H1 (cell line): Measurements from ENCODE around the gene CFAP92. TPM values are rescaled to one million over a fixed set of nuclear protein-coding genes. Genes with fewer than 3 reads are reported as not detected.
A peak's percentile ranks its signal among the peaks of the same experiment; 100 is the strongest.

ENCODE experiments used
- CREB1 ChIP-seq: IDR thresholded peaks from 2 replicates; pipeline ENCODE4 v1.6.1; 2012; ENCODE audit warnings: inconsistent platforms
- GABPA ChIP-seq: IDR thresholded peaks from 2 replicates; pipeline ENCODE4 v1.6.1; 2011; ENCODE audit warnings: mild to moderate bottlenecking, low read length, moderate library complexity, borderline replicate concordance; ENCODE audit not compliant: insufficient read depth
- KDM5A ChIP-seq: fragments of 200-600 bp; IDR thresholded peaks from 2 replicates; pipeline ENCODE4 v1.7.1; 2012; ENCODE audit warnings: mild to moderate bottlenecking, low read length, inconsistent platforms, mixed read lengths
- POLR2A ChIP-seq, 2 experiments: IDR thresholded peaks; 1 replicate in 1 of 2; 2 replicates in 1 of 2; pipeline ENCODE4 v1.6.1; 2011; ENCODE audit warnings: low read depth in 2 of 2, low read length in 2 of 2, mild to moderate bottlenecking in 2 of 2; ENCODE audit errors: control extremely low read depth in 1 of 2
- RXRA ChIP-seq: IDR thresholded peaks from 2 replicates; pipeline ENCODE4 v1.6.1; 2011; ENCODE audit warnings: low read depth, mild to moderate bottlenecking, low read length, moderate library complexity; ENCODE audit not compliant: insufficient read depth
- SIRT6 ChIP-seq: IDR thresholded peaks from one replicate; pipeline ENCODE4 v1.7.1; 2012; ENCODE audit warnings: low read length, inconsistent platforms
- SUZ12 ChIP-seq: fragments of 200-600 bp; sonication (generic); IDR thresholded peaks from 2 replicates; pipeline ENCODE4 v1.6.1; 2012; ENCODE audit warnings: mild to moderate bottlenecking, inconsistent platforms, low read length, moderate library complexity, mixed read lengths
- TAF1 ChIP-seq: IDR thresholded peaks from 2 replicates; pipeline ENCODE4 v1.6.1; 2011; ENCODE audit warnings: mild to moderate bottlenecking, low read depth, low read length
- polyA plus RNA-seq, 7 experiments: library from polyadenylated mRNA; depleted of rRNA in 3 of 7; stranded (reverse) in 5 of 7; unstranded in 2 of 7; fragments of >200 nt in 5 of 7; fragments of 200-250 nt in 2 of 7; gene quantifications; 1 replicate in 5 of 7; 2 replicates in 1 of 7; 4 replicates in 1 of 7; pipeline versions ENCODE4 v1.2.1 to v1.2.3, GENCODE V29; 2011 to 2013; ENCODE audit warnings: missing spikeins in 2 of 7, mixed read lengths in 2 of 7
- total RNA-seq: library from RNA; stranded (reverse); fragmentation: NEBNext Ultra II Directional; extraction: Animal tissue kit (Norgen Biotek cat#: 25700); gene quantifications from 2 replicates; pipeline ENCODE4 v1.2.1, GENCODE V29; 2021

CFAP92 gene
- total and polyA plus RNA-seq, 2 of the 8 experiments (the other 6 are each of a cell fraction or from before 2014, with no cell fraction given), result 0.77 to 2.0 TPM

GRCh38 chr3:128879125-128879969 lies 114.5 kb downstream of the CFAP92 start, which contains the start of gene ACAD9 (continued):
- TF ChIP-seq RXRA (no peak), CREB1 (peak; percentile 100), KDM5A (peak; percentile 65; the same call in 1 of the 2 replicates), SIRT6 (no peak), GABPA (no peak), SUZ12 (no peak), POLR2A (IDR thresholded peaks at IDR 0.05; ENCODE audit: control extremely low read depth in 1 of 2, low read depth in 2 of 2, low read length in 2 of 2) (peak; percentile 91 to 97), TAF1 (peak; percentile 95)
